ENCODE measurements around the gene DDA1.
A peak's percentile ranks its signal among the peaks of the same experiment; 100 is the strongest.
"Not testable (repeated sequence)": the region's sequence is repeated elsewhere in the genome, so short reads cannot be mapped to it uniquely, and the experiment has no call there.

DDA1 gene

DNA sequence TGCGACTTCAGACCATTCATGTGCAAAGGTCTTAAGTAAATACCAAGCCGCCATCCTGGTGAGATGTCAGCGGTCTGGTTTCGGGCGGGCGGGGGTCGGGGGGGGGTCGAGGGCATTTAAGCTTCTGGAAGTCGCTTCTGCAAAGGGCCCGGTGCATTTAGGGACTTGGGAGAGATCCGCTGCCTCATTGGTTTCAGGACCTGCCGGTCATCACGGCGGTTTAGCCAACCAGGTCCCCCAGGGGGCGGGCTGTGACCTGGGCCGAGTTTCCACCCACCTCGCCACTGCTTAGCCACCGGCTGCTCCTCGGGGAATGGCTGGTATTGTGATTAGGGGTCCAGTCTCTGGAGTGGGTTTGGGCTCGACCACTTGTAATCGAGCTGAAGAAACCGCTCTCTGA is 19.9 kb upstream of the DDA1 start:
- DNase-seq = no peak

DNA sequence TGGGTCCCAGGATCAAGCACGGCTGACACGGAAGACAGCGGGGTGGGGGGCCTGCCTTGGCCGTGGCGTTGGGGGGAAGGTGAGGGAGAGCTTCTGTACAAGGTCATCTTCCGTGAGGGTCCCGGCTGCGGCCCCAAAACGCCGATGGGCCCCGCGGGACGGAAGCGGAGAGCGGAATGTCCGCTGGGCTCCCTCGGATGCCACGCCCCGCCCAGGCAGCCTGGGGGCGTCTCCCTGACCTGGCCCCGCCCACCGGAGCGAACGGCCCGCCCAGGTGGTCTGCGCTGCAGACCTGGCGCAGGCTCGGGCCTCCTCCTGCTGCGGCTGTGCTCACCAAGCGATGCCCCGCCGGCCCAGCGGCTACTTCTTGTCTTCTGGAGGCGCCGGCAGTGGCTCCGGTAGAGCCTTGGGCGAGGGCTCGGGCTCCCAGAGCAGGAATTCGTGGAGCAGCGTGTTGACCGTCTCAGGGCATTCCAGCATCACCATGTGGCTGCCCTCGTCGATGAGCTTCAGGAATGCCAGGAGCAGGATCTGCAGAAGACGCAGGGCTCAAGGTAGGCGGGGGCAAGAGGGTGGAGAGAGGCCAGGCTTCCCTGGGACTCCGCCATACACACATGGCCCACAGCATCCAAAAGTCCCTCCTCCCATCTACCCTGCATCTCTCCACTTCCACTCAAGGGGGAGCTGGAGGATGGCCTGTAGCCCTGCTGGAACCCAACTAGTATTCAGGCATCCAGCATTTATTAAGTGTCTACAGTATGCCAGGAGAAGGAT is 16.9 kb upstream of the DDA1 start:
- peak; percentile 84 for DNase-seq

DNA sequence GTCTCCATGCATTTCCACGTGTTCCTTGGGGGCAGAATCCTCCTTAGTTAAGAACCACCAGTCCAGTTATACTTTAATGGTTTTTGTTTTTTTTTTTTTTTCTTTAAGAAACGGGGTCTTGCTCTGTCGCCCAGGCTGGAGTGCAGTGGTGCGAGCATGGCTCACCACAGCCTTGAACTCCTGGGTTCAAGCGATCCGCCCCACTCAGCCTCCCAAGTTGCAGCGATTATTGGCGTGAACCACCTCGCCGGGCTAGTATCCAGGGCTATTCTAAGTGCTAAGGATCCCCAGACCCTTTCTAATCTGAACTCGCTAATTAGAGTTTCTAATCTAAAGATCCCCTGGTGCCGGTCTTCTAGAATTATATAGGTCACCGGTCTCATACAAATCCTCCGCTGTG is 15.8 kb upstream of the DDA1 start:
- DNase-seq = no peak

DNA sequence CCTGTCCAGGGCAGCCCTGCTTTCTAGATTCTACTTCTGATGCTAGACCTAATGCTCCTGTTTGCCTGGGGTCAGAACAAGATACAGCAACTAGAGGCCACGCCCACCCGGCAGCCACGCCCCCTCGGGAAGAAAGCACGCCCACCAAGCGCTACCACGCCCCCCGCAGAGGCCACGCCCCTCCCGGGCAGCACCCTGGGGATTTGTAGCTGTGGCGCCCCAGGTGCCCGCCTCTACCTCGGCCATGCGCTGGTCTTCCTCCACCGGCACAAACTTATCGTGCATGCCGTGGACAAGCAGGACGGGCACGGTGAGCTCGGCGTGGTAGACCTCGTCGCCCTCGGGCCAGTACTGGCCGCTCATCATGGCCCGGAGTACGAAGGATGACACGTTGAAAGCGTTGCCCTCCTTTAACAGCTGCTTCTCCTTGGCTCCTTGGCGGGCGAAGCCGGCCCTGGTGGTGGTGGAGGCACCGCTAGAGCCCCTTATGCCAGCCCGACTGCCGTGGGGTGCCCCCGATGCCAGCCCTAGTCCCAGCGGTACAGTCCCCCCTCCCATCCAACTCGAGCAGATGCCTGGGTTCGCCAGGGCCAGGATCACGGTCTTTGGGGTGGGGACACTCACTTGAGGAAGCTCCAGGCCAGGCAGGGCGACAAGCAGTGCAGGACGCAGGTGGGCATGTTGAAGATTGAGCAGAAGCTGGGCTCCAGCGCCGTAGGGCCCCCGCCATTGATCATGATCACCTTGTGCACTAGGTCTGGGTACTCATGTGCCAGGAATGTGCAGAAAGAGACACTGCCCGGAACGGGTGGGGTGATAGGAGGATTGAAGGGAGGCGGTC is 15.1 kb upstream of the DDA1 start:
- no peak for DNase-seq

DNA sequence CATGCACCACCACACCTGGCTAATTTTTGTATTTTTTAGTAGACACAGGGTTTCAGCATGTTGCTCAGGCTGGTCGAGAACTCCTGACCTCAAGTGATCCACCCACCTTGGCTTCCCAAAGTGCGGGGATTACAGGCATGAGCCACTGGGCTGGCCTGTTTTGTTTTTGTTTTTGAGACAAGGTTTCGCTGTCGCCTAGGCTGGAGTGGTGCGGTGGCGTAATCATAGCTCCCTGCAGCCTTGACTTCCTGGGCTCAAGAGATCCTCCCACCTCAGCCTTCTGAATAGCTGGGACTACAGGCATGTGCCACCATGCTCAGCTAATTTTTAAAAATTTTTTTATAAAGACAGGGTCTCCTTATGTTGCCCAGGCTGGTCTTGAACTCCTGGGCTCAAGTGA is 13.8 kb upstream of the DDA1 start:
- not testable (repeated sequence) for DNase-seq

DNA sequence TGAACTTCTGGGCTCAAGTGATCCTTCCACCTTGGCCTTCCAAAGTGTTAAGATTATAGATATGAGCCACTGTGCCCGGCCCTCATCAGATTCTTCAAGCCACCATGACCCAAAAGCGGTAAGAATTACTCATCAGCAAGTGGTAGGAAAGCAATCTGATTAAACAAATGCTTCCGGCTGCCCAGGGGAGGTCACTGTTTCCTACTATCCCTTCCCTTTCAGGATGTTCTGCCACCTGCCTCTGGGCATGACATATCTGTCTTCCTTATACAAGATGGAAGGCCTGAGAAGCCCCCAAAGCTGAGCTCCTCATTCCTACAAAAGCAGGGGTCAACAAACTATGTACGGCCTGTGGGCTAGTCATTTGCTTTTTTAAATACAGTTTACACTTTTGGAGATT is 13.1 kb upstream of the DDA1 start:
- peak; percentile 56 for DNase-seq

DNA sequence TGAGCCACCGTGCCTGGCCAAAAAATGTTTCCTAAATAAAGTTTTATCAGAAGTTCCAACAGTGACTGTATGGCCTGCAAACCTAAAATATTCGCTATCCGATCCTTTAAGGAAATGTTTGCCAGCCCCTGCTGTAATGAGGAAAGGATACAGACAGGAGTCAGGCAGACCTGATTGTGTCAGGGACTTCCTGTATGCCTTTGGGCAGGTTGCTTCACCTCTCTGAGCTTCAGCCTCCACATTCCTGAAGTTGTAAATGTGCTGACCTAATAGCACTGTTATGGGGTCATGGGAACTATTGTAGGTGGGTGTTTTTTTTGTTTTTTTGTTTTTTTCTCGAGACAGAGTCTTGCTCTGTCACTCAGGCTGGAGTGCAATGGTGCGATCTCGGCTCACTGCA is 12.4 kb upstream of the DDA1 start:
- DNase-seq = peak; percentile 87

DNA sequence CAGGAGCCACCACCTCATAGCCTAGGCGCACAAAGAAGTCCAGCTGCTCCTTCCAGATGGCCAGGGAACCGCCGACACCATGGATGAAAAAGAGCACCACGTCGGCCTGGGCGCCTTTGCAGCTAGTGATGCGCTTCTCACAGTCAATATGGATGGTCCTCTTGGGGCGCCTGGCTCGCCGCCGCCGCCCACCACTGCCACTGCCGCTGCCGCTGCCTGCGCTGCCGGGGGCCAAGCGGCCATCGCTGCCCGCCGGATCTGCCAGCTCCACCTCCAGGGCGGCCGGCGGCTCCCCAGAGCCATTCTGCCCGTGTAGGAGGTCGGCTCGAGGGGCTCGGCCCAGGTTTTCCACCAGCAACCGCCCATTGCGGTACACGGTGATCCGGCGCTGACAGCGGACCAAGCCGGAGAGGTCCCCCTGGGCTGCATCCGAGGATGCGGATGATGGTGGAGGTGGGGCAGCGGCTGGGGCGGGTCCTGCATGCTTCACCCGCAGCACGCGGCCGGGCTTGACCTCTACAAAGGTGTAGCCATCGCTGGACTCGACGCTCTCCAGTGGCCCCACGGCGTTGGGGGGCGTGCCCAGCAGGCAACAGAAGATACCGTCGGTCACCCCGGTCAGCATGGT is 8.3 kb upstream of the DDA1 start:
- DNase-seq = no peak

- DNase-seq = no peak
Measured at GRCh38 chr19:17302391-17303166, 6.8 kb upstream of the DDA1 start.

- peak; percentile 83 for DNase-seq
Measured at GRCh38 chr19:17303167-17303939, 6.0 kb upstream of the DDA1 start, which contains the start of gene ABHD8. TSS of gene ABHD8 (minus strand) at chr19:17303425. CDS start at chr19:17301616, 1,809 bp downstream.

DNA sequence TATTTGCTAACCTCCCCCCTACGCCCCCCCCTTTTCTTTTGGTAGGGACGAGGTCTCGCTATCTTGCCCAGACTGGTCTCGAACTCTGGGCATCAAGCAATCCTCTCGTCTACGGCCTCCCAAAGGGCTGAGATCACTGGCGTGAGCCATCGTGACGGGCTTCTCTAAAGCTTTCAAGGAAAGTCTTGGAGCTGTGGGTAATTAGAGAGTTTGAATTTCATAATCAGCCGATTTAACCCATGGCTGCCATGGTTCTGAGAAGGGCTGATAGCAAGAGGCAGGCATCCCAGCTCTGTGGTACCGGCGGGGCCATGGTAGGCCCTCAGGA is 5.5 kb upstream of the DDA1 start:
- no peak for DNase-seq

- DNase-seq = no peak
Measured at GRCh38 chr19:17304386-17305215, 4.8 kb upstream of the DDA1 start.

GRCh38 chr19:17305216-17305516 is 4.2 kb upstream of the DDA1 start:
- DNase-seq = no peak

- peak; percentile 99 for DNase-seq
Measured at GRCh38 chr19:17305517-17306284, 3.7 kb upstream of the DDA1 start, which contains the start of gene MRPL34. TSS of gene MRPL34 (plus strand) at chr19:17305872. CDS start at chr19:17305893, 21 bp downstream.

GRCh38 chr19:17306285-17306714 is 3.1 kb upstream of the DDA1 start:
- no peak for DNase-seq

DNA sequence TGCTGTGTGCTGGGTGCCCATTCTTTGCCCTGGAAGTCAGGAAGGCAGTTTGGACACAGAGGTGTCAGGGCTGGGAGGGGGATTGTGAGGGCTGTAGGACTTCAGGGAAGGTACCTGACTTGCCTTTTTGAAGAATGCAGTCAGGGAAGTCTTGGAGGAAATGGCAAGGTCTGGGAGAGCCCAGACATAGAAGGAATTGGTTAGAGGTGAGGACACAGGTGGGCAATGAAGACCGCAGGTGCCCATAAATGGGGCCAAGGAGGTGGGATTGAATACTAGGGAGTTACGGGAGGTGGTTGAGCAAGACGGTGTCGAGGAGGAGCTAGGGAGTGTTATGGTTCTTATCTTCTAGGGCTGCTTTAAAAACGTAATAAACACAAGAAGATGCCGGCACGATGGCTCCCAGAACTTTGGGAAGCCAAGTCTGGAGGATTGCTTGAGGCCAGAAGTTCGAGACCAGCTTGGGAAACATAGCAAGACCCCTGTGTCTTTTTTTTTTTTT is 1.4 kb upstream of the DDA1 start:
- no peak for DNase-seq

- DNase-seq = no peak
Measured at GRCh38 chr19:17309965-17310461, 650 bp downstream of the DDA1 start.

GRCh38 chr19:17311455-17312188 is 2.3 kb downstream of the DDA1 start:
- peak; percentile 69 for DNase-seq

Measured in NCI-H226 (cell line).